NCI-H226 (cell line): ENCODE results near the gene CNNM4.

ENCODE experiments used
- DNase-seq: peaks from one replicate; pipeline ENCODE4 v3.0.0-alpha.2; 2015

Gene CNNM4

DNA sequence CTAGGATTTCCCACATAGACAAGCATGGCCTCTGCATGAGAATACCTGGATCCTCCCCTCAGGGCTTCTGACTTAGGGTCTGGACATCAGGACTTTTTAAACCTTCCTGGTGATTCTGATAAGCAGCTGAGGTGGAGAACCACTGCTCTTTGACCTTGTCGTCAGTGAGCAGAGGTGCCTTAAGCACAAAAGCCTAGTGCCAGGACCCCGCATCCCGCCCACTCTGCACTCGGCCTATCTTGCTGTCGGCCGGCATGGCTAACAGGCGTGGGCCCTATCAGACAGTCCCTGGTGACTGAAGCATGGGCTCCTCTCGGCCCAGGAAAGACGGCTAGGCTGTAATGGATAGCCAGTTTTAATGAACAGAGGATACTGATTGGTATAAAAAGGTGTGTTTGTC is 76.9 kb downstream of the CNNM4 start:
- no peak for DNase-seq

DNA sequence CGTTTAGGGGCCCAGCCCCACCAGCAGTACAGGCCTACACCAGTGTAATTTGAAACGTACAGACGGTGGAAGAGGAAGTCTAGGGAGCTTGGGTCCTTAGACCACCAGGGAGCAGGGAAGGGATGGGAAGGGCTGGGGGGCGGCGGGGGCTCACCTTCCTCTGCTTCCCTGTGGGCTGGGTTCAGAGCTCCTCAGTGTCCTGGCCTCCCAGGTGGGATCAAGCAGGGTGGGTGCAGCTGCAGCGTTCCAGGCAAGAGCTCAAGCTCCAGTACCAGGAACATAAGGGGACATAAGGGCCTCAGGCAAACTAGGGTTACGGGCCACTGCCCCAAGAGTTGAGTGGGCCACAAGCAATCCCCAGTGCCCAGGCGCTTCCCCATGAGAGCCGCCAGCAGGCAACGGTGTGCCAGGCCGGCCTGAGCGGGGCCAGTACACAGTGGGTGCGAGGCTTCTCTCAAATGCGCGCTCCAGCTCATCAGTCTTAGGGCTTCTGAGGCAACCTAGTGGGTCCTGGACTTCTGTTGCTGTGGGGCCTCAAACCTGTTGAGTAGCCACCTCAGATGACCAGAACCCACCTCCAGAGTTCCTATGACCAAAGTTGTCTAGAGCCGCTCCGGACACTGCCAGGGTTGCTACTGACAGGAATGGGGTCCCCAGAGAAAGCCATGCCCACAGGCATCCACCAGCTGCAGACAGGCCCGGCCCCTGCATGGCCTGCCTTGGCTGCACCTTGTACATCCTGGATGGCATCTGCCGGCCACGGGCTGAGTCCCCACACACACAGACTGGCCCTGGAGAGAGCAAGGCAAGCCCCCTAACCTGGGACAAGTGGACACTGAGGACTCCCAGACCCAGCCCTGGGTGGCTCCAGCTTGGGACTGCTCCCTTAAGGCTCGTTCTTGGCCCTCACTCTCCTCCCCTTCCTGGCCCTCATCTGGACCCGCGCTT is 77.9 kb downstream of the CNNM4 start:
- no peak for DNase-seq

DNA sequence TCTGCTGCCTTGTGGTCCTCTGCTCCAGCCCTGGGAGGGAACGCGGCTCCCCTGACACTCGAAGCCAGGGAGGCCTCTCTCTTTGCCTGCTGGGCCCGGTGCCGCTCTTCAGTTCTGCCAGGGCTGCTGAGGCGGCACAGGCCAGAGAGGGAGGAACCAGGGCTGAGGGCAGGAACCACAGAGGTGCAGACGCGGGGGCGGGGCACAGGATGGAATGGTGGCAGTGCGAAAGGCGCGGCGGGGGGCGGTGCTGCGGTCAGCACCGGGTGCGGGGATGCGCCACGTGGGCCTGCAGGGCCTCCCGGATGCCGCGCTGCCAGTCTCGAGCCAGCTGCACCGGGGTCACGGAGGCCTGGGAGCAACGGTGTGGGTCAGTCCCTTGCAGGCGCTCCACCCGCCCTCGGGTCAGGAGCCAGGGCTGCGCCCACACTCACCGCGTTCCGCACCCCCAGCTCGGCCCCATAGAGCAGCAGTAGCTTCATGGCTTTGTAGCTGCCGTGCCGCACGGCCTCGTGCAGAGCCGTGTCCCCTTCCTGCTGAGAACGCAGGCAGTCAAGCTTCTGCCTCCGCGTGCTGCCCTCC is 78.7 kb downstream of the CNNM4 start:
- DNase-seq: no peak

DNA sequence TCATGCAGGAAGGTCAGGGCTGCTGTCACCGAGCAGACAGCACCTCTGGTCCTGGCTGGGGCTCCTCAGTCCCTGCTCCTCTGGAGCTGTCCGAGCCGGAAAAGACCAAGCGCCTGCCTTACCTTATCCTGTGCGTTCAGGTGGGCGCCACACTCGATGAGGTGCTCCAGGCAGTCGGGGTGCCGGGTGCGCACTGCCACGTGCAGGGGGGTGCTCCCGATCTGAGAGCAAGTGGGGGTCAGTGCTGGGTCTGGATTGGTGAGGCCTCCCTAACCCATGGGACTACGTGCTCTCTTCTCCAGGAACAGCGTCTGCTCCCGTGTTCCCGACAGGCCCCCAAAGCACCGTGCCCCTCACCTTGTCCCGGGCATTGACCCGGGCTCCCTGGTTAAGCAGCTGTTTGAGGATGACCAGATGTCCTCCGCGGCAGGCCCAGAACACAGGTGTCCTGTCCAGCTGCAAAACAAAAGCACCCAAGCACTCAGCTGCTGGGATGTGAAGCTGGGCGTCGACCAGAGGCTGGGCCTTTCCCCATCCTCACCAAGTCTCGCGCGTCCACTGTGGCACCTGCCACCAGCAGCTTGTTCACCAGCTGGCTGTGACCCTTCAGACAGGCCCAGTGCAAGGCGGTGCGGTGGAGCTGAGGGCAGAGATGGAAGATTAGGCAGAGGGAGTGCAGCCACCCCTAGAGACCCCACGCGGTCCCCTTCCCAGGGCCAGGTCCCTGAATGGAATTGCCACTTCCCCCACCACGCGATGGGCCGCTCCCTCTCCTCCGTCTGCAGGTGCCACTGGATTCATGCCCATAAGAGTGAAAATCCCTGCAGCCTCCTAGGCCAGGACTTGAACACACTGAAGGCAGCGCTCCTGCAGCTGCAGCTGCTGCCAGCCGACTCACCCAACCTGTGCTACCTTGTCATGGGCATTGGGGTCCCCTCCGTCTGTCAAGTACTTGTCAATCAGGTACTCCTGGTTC is 79.5 kb downstream of the CNNM4 start:
- no peak for DNase-seq

DNA sequence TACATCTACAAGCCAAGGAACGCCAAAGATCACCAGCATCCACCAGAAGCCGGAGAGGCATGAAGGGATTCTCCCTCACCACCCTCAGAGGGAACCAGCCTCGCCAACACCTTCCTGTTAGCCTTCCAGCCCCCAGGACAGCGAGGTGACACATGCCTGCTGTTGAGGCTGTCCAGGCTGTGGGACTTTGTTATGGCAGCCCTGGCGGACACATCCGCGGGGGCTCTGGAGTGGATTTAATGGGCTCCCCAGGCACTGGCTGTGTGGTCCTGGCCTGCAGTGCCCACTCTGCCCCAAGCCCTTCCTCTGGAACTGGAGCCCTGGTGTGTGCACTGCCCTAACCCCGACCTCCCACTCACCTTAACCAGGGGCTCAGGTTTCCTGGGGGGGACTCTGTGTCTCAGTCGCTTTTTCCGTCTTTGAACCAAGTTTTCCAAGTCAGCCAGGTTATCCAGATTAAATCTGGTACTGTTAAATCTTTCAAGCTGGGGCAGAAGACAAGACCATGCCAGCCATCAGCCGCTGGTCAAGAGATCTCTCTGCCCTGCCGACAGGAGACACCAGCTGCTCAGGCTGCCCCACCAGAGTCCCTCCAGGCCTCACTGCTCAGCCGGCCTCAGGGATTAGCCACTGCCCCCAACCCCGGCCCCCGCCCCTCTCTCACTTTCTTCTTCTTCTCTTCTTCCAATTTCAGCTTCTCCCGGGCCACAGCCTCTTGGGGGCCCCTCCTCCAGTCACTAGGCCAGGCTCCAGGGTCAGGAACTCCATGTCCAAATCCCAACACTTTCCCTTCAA is 81.2 kb downstream of the CNNM4 start:
- no peak for DNase-seq

DNA sequence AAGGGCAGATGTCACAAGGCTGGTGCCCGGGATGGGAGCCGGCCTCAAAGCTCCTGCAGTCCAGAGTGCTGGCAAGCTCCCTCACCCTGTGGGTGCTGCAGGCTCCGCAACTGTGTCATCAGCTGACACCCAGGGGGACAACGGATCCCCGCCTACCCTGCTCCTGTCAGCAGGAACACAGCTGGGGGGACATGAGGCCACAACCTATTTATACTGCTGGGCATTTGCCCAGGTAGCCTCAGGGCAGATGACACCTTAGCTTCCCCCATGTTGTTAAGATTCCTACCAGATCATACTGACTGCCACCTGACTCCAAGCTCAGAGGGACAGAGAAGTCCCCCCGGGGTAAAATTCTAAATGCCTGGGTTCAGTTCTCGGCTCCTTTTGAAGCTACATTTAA is 81.9 kb downstream of the CNNM4 start:
- DNase-seq: no peak

DNA sequence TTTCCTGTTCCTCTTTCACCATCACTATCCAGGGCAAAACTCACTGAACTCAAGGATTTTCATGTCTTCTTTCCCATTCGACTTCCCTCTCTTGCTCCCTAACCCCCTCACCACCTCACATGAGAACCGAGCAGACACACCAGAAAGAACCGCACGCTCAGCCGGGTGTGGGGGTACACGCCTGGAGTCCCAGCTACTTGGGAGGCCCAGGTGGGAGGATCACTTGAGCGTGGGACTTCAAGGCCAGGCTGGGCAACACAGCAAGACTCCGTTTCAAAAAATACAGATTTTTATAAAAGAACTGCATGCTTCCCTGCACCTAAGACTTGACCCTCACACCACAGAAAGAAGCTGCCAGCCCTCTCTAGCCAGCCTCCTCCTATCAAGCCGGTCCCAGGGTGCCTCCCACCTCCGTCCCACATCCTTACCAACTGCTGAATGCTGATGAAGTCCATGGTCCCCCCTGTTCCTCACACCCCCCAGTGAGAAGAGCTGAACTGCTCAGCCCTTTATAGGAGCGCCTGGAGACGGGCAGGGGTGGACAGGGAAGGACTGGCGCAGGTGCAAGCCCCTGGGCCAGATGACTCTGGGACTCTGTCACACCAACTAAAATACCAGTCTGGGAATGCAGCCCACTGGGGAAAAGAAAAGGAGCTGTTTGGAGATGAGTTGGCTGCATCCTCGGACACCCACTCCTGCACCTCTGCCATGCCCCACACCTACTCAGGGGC is 83.0 kb downstream of the CNNM4 start, which contains the start of gene ANKRD23:
ANKRD23 (minus strand) TSS at position 484 of the 731 bp plus-strand sequence; CDS start at position 455, 29 bp downstream.
- DNase-seq: no peak

DNA sequence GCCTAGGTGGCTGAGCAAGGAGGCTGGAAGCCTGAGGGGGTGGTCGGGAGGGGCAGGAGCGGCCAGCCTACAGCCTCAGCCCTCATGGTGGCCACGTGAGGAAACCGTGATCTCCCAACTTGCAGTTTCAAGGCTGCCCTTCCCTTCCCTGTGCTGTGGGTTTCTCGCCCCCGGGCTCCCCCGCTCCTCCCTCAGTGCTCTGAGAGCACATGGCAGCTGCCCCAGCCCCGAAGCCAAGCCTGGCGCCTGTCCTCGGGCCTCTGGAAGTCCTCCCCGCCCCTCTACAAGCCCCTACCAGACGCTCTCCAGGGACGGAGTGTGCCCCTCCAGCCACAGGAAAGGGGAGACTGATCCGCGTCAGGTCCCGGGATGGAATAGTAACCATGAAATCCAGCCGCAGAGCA is 83.7 kb downstream of the CNNM4 start:
- DNase-seq: no peak

DNA sequence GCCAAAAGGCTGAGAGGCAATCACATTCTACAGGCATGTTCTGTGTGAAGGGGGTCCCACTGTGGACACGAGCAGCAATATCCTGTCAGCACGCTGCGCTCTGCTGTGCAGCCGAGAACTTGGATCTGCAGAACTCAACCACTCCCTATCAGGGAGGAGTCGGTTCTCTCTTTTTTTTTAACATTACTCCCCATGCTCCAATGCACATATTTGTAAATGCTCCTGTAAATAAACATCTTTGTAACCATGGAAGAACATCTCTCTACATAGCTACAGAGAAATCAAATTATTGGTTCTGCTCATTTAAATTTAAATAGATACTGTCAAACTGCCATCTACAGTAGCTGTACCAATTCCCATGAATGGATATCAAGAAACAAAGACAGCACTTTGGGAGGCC is 86.1 kb downstream of the CNNM4 start:
- no peak for DNase-seq

DNA sequence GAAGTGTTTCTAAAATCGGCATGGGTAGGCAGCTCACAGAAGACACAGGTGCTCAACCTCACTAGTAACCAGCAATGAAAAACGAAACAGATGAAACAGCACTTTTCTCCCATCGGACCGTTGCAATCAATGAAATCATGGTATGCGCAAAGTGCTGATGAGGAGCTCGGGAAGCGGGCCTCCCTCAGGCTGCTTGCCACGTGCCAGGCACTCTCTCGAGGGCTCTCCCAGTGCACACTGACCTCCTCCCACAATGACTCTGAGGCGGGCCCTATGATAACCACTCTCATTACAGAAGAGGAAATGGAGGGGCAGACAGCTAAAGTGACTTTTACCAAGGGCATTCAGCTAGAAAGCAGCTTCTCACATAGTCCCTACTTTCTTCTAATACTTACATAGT is 86.9 kb downstream of the CNNM4 start:
- DNase-seq: no peak

DNA sequence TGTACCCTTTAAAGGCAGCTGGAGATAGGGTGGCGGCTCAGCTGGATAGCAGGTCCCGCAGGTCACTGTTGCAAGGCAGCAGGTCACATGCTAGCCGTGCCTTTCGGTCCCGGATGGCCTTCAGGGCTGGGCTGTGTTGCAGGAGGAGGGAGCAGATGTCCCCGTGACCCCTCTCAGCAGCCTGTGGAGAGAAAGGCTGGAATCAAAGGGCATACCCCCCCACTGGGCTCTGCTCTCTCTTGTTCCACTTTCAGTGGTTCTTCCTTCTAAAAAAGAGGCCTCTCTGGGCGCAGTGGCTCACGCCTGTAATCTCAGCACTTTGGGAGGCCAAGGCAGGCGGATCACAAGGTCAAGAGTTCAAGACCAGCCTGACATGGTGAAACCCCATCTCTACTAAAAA is 87.6 kb downstream of the CNNM4 start:
- no peak for DNase-seq

DNA sequence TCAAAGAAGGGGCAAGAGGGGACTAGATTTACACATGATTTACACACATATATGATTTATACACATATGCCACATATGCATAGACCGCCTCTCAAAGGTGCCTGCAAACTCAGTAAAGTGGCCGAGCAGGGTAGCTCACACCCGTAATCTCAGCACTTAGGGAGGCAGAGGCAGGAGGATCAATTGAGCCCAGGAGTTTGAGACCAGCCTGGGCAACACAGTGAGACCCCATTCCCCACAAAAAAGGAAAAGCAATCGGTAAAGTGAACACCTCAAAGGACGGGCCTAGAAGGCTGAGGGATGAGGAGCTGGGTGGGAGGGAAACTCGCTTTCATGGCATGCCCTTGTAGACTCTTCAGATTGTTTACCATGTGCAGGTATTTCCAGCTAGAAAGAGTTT is 92.0 kb downstream of the CNNM4 start:
- no peak for DNase-seq

DNA sequence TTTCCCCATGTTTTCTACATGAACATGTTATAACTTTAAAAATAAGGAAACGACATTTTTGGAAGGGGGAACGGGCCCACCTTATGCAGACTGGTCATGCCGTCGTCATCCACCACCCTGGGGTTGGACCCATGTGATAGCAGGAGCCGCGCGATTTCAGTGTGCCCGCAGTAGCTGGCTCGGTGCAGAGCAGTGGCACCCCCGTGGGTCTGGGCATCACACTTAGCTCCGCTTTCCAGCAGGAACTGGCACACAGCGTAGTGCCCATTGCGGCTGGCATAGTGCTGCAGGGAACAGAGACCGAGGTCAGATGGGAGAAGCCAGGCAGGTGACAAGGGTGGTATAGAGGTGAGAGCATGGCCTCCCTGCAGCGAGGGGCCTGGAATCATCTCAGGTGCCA is 92.6 kb downstream of the CNNM4 start:
- DNase-seq: no peak

DNA sequence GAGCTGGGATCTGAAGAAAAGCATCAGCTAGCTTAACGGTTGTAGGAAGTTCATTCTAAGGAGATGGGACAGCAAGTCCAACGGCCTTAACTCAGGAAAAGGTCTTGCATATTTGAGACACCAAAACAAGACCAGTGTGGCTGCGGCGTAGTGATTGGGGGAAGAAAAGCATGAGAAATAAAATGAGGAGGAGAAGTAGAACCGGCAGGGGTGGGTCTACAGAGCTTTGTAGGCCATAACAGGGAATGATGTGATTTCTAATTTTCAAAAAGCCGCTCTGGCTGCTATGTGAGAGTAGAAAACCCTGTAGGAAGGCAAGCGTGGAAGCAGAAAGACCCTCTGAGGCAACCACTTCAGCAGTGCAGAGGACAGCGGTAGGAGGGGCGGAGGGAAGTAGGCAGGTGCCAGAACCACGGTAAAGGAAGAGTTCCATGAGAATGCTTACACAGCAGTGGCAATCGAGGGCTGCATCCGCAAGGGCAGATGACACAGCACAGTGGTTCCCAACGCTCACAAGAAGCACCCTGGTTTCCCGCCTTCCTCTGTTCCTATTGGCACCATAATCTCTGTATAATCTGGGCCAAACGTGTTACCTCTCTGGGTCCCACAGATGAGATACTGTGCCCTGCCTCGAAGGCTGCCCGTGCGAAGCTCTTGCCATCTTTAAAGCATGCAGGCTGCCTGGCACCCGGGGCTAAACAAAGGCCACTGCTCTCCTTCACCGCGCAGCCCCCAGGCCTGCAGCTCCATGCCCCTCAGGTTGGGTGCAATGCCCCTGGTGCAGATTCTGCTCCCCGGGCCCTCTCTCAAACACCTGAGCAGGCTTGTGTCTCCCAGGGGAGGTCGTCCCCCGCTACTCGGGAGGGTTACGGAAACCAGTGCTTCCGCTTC is 96.3 kb downstream of the CNNM4 start:
- no peak for DNase-seq

DNA sequence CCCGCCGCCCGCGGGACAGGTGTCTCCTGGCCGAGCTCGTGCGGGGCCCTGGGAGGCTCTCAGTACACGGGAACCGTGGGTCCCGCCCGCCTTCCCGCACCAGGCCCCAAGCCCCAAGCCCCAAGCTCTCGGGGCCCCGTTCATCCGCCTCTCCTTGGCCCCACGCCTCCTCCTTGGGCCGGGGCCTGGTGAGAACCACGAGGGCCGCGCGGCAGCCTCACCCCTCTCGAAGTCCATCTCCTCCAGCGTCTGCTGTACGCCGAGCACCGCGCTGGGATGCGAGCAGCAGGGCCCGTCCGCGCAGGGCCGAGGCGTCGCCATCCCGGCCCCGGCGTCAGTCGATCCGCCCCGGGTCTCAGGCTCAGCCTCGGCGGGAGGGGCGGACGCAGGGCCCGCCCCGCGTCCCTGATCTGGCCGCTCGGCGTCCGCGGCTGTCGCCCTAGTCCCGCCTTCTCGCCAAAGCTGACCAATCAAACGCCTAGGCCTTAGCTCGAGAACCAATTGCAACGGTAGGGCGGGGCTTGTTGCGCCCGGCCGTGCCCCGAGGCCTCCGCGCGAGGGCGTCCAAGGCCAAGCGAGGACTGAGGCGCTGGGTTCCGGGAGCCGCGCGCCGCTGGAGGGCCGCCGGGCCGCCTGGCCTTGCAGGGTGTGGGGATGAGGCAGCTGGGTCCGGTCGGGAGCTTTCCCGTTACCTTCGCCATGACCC is 97.1 kb downstream of the CNNM4 start, which contains the start of gene ANKRD39:
ANKRD39 (minus strand) TSS at position 350 of the 706 bp plus-strand sequence; CDS start at position 321, 29 bp downstream.
- DNase-seq: peak; percentile 94

DNA sequence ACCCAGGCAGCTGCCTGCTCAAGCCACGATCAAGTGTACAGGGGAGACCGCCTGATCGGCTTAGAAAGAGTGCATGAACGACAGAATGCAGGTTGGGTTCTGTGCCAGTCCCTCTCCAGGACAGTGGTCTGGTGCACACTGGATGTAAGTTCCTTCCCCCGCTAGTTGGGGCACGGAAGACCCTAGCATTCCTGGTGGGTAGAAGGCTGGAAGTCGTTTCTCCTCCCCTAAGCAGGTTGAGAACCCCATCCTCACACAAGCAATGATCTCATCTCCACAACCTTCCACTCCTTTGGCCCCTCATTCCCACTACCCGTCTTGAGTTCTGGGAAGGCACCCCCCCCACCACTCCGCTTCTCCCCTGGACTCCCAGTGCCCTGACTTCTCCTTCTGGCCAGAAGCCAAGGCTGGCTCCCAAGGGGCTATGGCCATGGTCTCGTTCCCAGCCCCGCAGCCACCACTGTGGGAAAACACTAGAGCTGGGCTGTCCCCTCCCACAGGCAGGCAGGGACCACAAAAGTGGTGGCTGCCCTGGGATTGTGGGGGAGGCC is 98.5 kb downstream of the CNNM4 start:
- DNase-seq: no peak

DNA sequence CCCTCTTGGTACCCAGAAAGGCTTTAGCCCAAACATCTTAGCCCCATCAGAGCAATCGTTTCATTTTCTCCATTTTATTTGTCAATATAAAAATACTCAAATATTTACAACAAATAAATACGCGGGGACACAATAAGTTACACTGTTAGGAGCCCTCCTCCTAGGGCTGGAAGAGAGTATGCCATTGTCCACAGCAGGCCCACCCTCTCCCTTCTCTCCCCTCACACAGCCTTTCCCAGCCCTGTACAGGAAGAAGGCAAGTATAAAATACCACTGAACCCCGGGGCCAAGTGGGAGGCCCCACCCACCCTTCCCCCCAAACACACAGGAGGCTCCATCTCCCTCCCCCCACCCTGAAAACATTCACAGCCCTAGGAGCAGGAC is 99.0 kb downstream of the CNNM4 start:
- DNase-seq: no peak

DNA sequence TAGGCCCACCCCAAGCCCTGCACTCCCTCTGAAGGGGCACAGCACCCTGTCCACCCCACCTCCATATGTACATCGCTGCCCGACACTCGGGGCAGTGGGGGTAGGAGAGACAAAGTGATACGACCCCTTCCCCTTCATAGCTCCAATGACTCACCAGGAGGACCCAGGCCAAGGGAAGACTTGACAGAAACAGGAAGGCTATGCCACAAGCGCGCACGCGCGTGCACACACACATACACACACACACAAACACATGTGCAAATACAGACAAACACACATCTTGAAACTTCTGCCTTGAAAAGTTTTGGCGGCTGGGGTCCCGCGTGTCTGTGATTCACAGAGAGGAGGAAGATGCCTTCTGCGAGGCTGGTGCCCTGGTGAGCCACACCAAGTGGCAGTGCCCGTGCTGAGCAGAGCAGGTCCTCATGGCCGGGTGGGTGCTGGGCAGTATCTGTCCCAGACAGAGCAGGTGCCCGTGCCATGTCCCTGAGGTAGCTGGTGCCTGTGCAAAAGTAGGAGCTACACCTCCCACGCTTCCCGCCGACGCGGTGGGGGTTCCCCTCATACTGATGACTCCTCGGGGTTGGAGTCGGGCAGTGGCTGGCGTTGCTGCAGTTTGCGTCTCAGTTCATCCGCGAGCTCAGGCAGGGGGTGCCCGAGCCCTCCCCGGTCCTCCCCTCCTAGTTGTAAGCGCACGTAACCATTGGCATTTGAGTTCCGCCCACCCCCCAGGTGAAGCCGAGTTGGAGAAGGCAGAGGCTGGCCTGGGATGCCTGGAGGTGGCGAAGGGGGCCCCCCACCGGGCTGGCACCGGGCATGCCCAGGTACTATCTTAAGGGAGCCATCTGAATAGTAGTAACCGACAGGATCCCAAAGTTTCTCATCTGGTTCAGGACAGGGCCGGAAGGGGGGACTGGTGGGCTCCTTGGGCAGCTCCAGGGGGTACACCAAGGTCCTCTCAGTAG is 99.6 kb downstream of the CNNM4 start:
- DNase-seq: peak; percentile 32
